HepG2 (cell line): ENCODE data around the gene SMURF2. TPM values are rescaled to one million over a fixed set of nuclear protein-coding genes. Genes with fewer than 3 reads are reported as not detected.

Source experiments
- ATAC-seq: fragments of 200-7000 bp; cut with Tn5 transposase; 3 replicates; pipeline ENCODE4 v1.9.1; 2020; ENCODE audit warnings: mild to moderate bottlenecking, moderate library complexity
- BruUV-seq: library from RNA; stranded (reverse); fragments of 400-500 nt; replicated peaks from 2 replicates; lab custom pipeline; 2021; lab: Mats Ljungman, UMichigan
- CTCF ChIA-PET: fragments of 300-600 bp; formaldehyde crosslinking; extraction: SDS; loops from one replicate; lab custom pipeline; 2021; ENCODE audit warnings: low total read pairs, inconsistent platforms, low intra/inter-chr PET ratio; lab: Yijun Ruan, JAX
- POLR2A ChIA-PET: fragments of 350-600 bp; sonication (Branson Sonifier 250); formaldehyde crosslinking; loops from one replicate; lab custom pipeline; 2020; ENCODE audit warnings: antibody characterized with exemption, inconsistent platforms; lab: Yijun Ruan, JAX
- DNase-seq: peaks from one replicate; pipeline ENCODE4 v3.0.0-alpha.2; 2015; ENCODE audit warnings: low spot score
- FAIRE-seq: peaks from 3 replicates; lab custom pipeline; 2011; peaks lifted over from hg19 to GRCh38; lab: Jason Lieb, UNC
- H2AFZ ChIP-seq: one replicate; pipeline ENCODE4 v1.6.1; 2011; ENCODE audit warnings: low read length, inconsistent platforms
- H3K27ac ChIP-seq: fragments of 300-600 bp; 3 replicates; pipeline ENCODE4 v1.8.0; 2011; ENCODE audit warnings: mixed run types, mild to moderate bottlenecking, mixed read lengths, low read length, inconsistent platforms; ENCODE audit not compliant: insufficient read depth; ENCODE audit errors: extremely low read length
- H3K27me3 ChIP-seq, 2 experiments: fragments of 200-600 bp in 1 of 2; 2 replicates in 1 of 2; 3 replicates in 1 of 2; pipeline versions ENCODE4 v1.6.0 to v1.8.0; 2011; ENCODE audit warnings: low read length in 2 of 2, mild to moderate bottlenecking in 2 of 2, moderate library complexity in 2 of 2, inconsistent platforms in 1 of 2; ENCODE audit not compliant: insufficient read depth in 2 of 2, control insufficient read depth in 1 of 2
- H3K36me3 ChIP-seq, 2 experiments: fragments of 200-600 bp in 1 of 2; replicated peaks in 1 of 2; 2 replicates in 1 of 2; 3 replicates in 1 of 2; pipeline versions ENCODE4 v1.5.1 to v1.8.0; 2011; ENCODE audit warnings: low read length in 2 of 2, inconsistent platforms in 1 of 2; ENCODE audit not compliant: insufficient read depth in 2 of 2, control insufficient read depth in 1 of 2
- H3K4me1 ChIP-seq: 2 replicates; pipeline ENCODE4 v1.5.1; 2012; ENCODE audit warnings: low read length, inconsistent platforms; ENCODE audit not compliant: insufficient read depth
- H3K4me2 ChIP-seq: 2 replicates; pipeline ENCODE4 v1.6.0; 2011; ENCODE audit warnings: low read depth, low read length, inconsistent platforms
- H3K4me3 ChIP-seq, 3 experiments: fragments of 200-600 bp in 1 of 3; sonication (generic), shearing (Covaris generic) in 1 of 3; replicated peaks in 1 of 3; 2 replicates each; pipeline ENCODE4 v1.5.1; 2011 to 2016; ENCODE audit warnings: low read length in 3 of 3, inconsistent platforms in 2 of 3, low read depth in 2 of 3, mild to moderate bottlenecking in 2 of 3, control low read depth in 1 of 3, mixed read lengths in 1 of 3; ENCODE audit not compliant: insufficient read depth in 1 of 3
- H3K79me2 ChIP-seq: one replicate; pipeline ENCODE4 v1.6.1; 2011; ENCODE audit warnings: low read length, inconsistent platforms; ENCODE audit not compliant: insufficient read depth
- H3K9ac ChIP-seq: 2 replicates; pipeline ENCODE4 v1.6.0; 2011; ENCODE audit warnings: mild to moderate bottlenecking, low read depth, low read length, inconsistent platforms; ENCODE audit not compliant: insufficient read depth
- H3K9me3 ChIP-seq: 2 replicates; pipeline ENCODE4 v1.5.1; 2012; ENCODE audit warnings: mild to moderate bottlenecking, low read length
- H4K20me1 ChIP-seq: 2 replicates; pipeline ENCODE4 v1.6.0; 2011; ENCODE audit warnings: inconsistent platforms, mild to moderate bottlenecking, low read length, moderate library complexity; ENCODE audit not compliant: insufficient read depth
- CERS6 ChIP-seq: sonication (generic); formaldehyde crosslinking; IDR thresholded peaks from 2 replicates; pipeline ENCODE4 v1.5.0; 2020; ENCODE audit warnings: missing genetic modification reagents
- HMG20B ChIP-seq: conservative IDR thresholded peaks from 2 replicates; pipeline ENCODE4 v1.6.1; 2016; ENCODE audit warnings: missing genetic modification reagents, missing compliant biosample characterization
- HNF4A ChIP-seq: sonication (generic); formaldehyde crosslinking; IDR thresholded peaks from 2 replicates; pipeline ENCODE4 v1.4.0; 2020; ENCODE audit warnings: missing genetic modification reagents
- KDM6A ChIP-seq: IDR thresholded peaks from 2 replicates; pipeline ENCODE4 v1.6.1; 2016; ENCODE audit warnings: low read depth
- MAFK ChIP-seq, 2 experiments: IDR thresholded peaks in 1 of 2; conservative IDR thresholded peaks in 1 of 2; 2 replicates each; pipeline ENCODE4 v1.6.1; 2011; ENCODE audit warnings: improper control_type of control experiment in 2 of 2, low read length in 2 of 2
- TFAP4 ChIP-seq: sonication (generic); IDR thresholded peaks from 2 replicates; pipeline ENCODE4 v1.6.1; 2016; ENCODE audit warnings: low read depth, borderline replicate concordance
- ZNF225 ChIP-seq: sonication (generic); formaldehyde crosslinking; IDR thresholded peaks from 2 replicates; pipeline ENCODE4 v1.4.0; 2020; ENCODE audit warnings: mild to moderate bottlenecking, missing genetic modification reagents
- ZNF460 ChIP-seq: sonication (generic); formaldehyde crosslinking; IDR thresholded peaks from 2 replicates; pipeline ENCODE4 v1.5.1; 2020; ENCODE audit warnings: missing genetic modification reagents, mild to moderate bottlenecking, borderline replicate concordance
- ZNF644 ChIP-seq: IDR thresholded peaks from 2 replicates; pipeline ENCODE4 v1.6.1; 2016; ENCODE audit warnings: low read depth
- ZNF691 ChIP-seq: sonication (generic); formaldehyde crosslinking; IDR thresholded peaks from 2 replicates; pipeline ENCODE4 v1.4.0; 2020; ENCODE audit warnings: missing genetic modification reagents, low read depth, mild to moderate bottlenecking, borderline replicate concordance
- WGBS: methylation state at CpG from one replicate; pipeline ENCODE4 v1.1.6; 2017; ENCODE audit warnings: low lambda C conversion rate; 5-methylcytosine and 5-hydroxymethylcytosine counted together
- in situ Hi-C: cut with HindIII; loops from 2 replicates; pipeline ENCODE4 v1.10.0; 2017; ENCODE audit warnings: low pct_unique_long_range_greater_than_20kb; ENCODE audit not compliant: extremely low pct_ligation_motif_present
- intact Hi-C: fragments of 100-400 bp; cut with micrococcal nuclease; formaldehyde crosslinking; loops from one replicate; pipeline ENCODE4 v1.10.0; 2022; ENCODE audit not compliant: unreplicated experiment
- polyA plus RNA-seq, 8 experiments: library from polyadenylated mRNA; depleted of rRNA in 3 of 8; stranded (reverse) in 7 of 8; unstranded in 1 of 8; fragments of >200 nt; fragmentation: Illumina TruSeq in 4 of 8; extraction: Trizol in 4 of 8; gene quantifications; 2 replicates each; pipeline versions ENCODE4 v1.2.1 to v1.2.3, GENCODE V29; 2011 to 2016; ENCODE audit warnings: low read depth in 4 of 8, missing spikeins in 1 of 8, mixed read lengths in 1 of 8; ENCODE audit not compliant: insufficient read depth in 1 of 8
- total RNA-seq, 5 experiments: library from RNA; depleted of rRNA; stranded (reverse); fragments of >200 nt; fragmentation: Illumina TruSeq; extraction: Trizol; gene quantifications; 2 replicates each; pipeline ENCODE4 v1.2.3, GENCODE V29; 2016; ENCODE audit warnings: low read depth in 1 of 5

The SMURF2 gene
- total and polyA plus RNA-seq, 2 of the 13 experiments (the other 11 are each of a cell fraction or from before 2014, with no cell fraction given), result 14.9 to 24.3 TPM

- FAIRE-seq, result no peak
- CTCF ChIA-PET, result no interaction called here
- Histone ChIP-seq H3K4me1 (peaks cover 37% of the 10 kb centered on the region), H4K20me1 (no peaks in the 10 kb centered on the region), H3K27ac (no peak overlapping the region), H3K9ac (no peak overlapping the region), H3K79me2 (no peaks in the 10 kb centered on the region), H3K27me3 (no peaks in the 10 kb centered on the region; a peak in 1 of 5 replicates), H3K4me3 (no peak overlapping the region), H3K36me3 (no peaks in the 10 kb centered on the region), H2AFZ (no peak overlapping the region), H3K9me3 (no peaks in the 10 kb centered on the region), H3K4me2 (no peak overlapping the region)
- WGBS, result 44% methylated on average over 4 of the region's 4 CpGs
- peak; percentile 72 for ATAC-seq
- POLR2A ChIA-PET, result no interaction called here
- peak; percentile 34 for DNase-seq
- 0 out of 2 replicates have a peak, but pooled peaks have one; percentile 39 for TF ChIP-seq ZNF644 (CRISPR knock-in tag)
- peak; percentile 49; the same call in 1 of the 2 replicates for TF ChIP-seq HNF4A (CRISPR knock-in tag)
- TF ChIP-seq HMG20B (CRISPR knock-in tag), result no peak
- no peak for TF ChIP-seq ZNF225
- TF ChIP-seq MAFK (conservative IDR thresholded peaks at IDR 0.05 in 1 of 2, IDR thresholded peaks at IDR 0.05 in 1 of 2; ENCODE audit: low read length in 2 of 2), result 0 out of 4 replicates have a peak, but pooled peaks of 1 of the 2 experiments have one; percentile 2
- peak; percentile 50; the same call in 1 of the 2 replicates for TF ChIP-seq TFAP4
- no peak for TF ChIP-seq ZNF691 (CRISPR knock-in tag)
- peak; percentile 39 for TF ChIP-seq ZNF460 (CRISPR knock-in tag)
- TF ChIP-seq CERS6, result no peak
- TF ChIP-seq KDM6A (CRISPR knock-in tag), result no peak
- in situ Hi-C loops, result no loop called here
- BruUV-seq, result no TSS peak
- intact Hi-C loops, result no loop called here
Observed at GRCh38 chr17:64689106-64689505, 27.0 kb upstream of the SMURF2 start.
